Measurements from ENCODE around the gene MAP10. TPM values are rescaled to one million over a fixed set of nuclear protein-coding genes. Genes with fewer than 3 reads are reported as not detected.
"Not testable (repeated sequence)": the region's sequence is repeated elsewhere in the genome, so short reads cannot be mapped to it uniquely, and the experiment has no call there.

The MAP10 gene, protein sequence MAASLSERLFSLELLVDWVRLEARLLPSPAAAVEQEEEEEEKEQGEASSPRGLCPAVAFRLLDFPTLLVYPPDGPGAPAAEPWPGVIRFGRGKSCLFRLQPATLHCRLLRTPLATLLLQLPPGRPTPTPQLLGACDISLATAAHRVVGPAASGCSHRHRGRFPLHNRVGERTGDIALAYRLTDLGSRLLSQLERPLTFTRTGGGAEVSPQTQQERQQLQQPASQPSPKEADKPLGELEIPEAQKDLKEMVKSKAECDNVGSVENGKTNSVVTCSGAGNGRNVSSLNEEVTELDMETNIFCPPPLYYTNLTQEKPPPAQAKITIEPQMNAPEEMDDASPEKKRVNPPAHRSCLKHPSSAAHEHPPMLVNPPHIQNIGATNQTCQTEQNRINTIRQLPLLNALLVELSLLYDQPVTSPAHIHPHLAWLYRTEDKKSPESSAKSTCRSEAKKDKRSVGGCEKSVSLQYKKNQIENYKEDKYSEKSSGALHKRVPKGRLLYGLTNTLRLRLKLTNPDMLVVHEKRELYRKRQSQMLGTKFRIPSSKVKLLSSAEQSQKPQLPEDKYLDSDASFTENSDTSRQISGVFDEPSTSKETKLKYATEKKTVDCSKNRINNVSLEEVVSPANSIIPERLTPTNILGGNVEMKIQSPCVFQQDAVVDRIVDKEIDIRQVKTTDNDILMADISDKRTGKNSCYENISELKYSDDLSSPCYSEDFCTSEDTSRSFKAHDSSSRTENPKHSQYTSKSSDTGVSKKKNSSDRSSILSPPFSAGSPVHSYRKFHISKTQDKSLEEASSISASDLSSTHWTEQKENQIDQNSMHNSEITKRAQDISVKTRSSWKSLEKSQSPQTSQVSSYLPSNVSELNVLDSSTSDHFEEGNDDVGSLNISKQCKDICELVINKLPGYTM
- 3.3 TPM for total RNA-seq
- long read RNA-seq, partial matches to known transcripts = 0 of 3 reads
- long read RNA-seq, other reads (novel, unspliced or antisense) = 0 of 3 reads

- peak; percentile 89 for ATAC-seq
- intact Hi-C loops (cut with DNase I) = loop anchor here (2.0 to 5.0 kb wide), 2 partner anchors 145 to 173 kb away; partner anchors contain the start of genes NTPCR and SIPA1L2
- DNase-seq (ENCODE audit: missing footprints) = peak; percentile 87
Observed at GRCh38 chr1:232805269-232806185, at the start of gene MAP10. Gene MAP10 (plus strand): TSS chr1:232805416. CDS start chr1:232805450, 34 bp downstream.

DNA sequence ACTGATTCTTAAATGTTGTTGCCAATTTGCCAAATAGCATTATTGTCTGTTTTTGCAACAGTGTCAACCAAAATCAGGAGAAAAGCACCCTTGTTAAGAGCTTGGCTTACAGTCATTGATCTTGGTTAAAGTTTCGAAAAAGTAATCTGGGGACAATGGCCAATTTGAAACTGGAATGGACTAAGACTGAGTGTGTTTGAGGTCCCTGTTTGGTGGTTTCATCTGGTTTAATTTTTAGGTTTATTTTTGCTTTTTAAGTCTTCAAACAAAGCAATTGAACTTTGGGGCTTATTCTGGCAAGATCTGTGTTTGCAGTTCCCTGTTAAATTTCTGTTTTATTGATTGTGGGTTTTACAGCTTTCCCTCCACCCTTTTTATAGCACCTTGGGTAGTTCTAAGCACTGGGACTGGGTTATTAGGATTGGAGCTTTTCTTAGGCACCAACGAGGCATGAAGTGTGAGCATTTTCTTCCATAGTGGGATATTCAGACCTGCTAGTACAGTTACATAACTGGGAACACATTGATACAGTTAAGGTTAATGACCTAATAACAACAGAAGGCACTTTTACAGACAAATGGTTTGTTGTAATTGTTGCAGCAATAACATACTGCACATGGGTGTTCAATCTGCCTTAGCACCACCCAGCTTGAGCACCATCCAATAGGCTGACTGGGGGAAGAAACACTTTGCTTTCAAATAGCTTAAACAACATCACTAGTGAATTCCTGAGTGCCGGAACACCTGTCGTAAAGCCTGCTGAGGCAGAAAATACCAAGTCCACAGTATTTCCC lies 40.6 kb upstream of the MAP10 start:
- intact Hi-C loops (cut with DNase I) = no loop called here
- peak; percentile 61 for ATAC-seq

DNA sequence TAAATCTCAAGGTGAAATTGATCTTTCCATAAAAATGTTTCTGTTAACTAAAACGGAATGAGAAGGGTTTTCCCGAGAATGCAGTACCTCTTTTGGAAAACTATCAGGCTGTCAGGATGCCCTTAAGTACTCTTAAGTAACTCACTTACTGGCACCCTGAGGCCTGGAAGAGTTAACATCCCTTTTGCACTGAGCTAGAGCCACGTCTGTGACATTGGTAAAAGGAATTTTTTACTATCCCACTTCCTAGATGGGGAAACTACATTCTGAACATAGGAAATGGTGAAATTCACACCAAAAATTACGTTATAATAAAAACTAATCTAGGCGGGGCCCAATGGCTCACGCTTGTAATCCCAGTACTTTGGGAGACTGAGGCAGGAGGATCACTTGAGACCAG lies 39.7 kb upstream of the MAP10 start:
- intact Hi-C loops (cut with DNase I) = no loop called here
- no peak for ATAC-seq
- no peak for DNase-seq (ENCODE audit: missing footprints)

More for the DNA sequence above, 40.6 kb upstream of the MAP10 start:
- no peak for DNase-seq (ENCODE audit: missing footprints)

GRCh38 chr1:232766241-232766890 lies 38.9 kb upstream of the MAP10 start:
- intact Hi-C loops (cut with DNase I) = no loop called here
- ATAC-seq = no peak
- DNase-seq (ENCODE audit: missing footprints) = no peak

DNA sequence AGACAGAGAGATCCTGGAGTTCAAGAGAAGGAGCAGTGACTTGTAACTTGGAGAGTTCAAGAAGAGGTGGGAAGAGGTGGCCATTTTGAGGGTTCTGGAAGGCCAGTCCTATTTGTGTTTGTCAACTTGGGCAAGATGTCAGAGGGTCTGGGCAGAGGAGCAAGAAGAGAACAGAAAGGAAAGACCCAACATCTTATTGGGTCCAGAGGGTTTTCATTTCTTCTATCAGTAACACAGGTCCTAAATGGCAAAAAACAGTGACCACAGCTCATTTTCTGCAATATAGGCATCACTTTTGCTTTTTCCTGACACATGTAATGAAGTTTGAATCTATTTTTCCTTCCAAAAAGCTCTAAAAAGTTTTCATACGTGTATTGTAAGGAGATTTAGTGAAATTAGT lies 38.3 kb upstream of the MAP10 start:
- intact Hi-C loops (cut with DNase I) = no loop called here
- ATAC-seq (no peak), DNase-seq (ENCODE audit: missing footprints) (no peak)

- intact Hi-C loops (cut with DNase I) = no loop called here
- DNase-seq (ENCODE audit: missing footprints) = no peak
Observed at GRCh38 chr1:232767305-232768074, 37.7 kb upstream of the MAP10 start.

GRCh38 chr1:232768793-232769192 lies 36.4 kb upstream of the MAP10 start:
- DNase-seq (ENCODE audit: missing footprints) = no peak
- intact Hi-C loops (cut with DNase I) = no loop called here

More at GRCh38 chr1:232767305-232768074, 37.7 kb upstream of the MAP10 start:
- ATAC-seq = peak; percentile 85

DNA sequence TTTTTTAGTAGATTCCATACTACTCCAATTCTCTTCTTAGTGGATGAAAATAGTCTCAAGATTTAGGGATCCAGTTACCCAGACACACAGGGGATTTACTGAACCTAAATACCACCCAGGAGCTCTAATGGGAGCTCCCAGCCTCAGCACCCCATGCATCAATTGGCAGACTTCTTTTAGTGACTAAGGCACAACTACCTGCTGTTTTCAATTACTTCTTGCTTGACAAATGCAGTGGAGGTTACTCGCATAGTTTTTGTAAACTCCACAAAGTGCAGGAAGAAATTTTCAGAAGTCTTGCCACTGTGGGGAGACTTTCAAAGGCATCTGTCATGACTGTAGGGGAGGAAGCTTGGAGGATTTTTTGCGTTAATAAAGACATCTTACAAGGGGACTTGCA lies 35.5 kb upstream of the MAP10 start:
- intact Hi-C loops (cut with DNase I) = no loop called here
- no peak for DNase-seq (ENCODE audit: missing footprints)
- ATAC-seq = no peak

More at GRCh38 chr1:232768793-232769192, 36.4 kb upstream of the MAP10 start:
- no peak for ATAC-seq

GRCh38 chr1:232773752-232774151 lies 31.5 kb upstream of the MAP10 start:
- DNase-seq (ENCODE audit: missing footprints) = peak; percentile 56
- intact Hi-C loops (cut with DNase I) = no loop called here
- ATAC-seq = no peak

GRCh38 chr1:232776526-232777106 lies 28.6 kb upstream of the MAP10 start:
- ATAC-seq (no peak), DNase-seq (ENCODE audit: missing footprints) (no peak)
- intact Hi-C loops (cut with DNase I) = no loop called here

DNA sequence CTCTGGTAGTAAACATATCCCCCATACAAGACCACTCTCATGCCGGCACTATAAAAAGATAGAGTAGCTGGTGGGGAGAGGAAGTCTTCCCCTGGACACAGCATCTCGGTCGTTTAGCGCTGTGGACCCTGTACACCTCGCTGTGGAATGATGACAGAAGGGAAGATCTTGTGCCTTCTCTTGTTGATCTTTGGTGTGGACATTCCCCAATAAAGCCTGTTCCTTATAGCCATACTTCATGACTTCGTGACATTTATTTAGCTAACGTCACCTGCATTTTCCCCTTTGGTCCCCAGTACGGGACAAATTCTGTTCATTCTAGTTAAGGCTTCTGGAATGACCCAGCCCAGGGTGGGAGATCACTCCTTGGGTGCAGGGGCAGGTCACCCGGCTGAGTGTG lies 24.9 kb upstream of the MAP10 start:
- ATAC-seq (no peak), DNase-seq (ENCODE audit: missing footprints) (no peak)
- intact Hi-C loops (cut with DNase I) = no loop called here

GRCh38 chr1:232784794-232785193 lies 20.4 kb upstream of the MAP10 start:
- DNase-seq (ENCODE audit: missing footprints) (no peak), ATAC-seq (no peak)
- intact Hi-C loops (cut with DNase I) = no loop called here

DNA sequence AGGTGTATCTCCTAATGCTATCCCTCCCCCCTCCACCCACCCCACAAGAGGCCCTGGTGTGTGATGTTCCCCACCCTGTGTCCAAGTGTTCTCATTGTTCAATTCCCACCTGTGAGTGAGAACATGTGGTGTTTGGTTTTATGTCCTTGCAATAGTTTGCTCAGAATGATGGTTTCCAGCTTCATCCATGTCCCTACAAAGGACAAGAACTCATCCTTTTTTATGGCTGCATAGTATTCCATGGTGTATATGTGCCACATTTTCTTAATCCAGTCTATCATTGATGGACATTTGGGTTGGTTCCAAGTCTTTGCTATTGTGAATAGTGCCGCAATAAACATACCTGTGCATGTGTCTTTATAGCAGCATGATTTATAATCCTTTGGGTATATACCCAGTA lies 19.6 kb upstream of the MAP10 start:
- DNase-seq (ENCODE audit: missing footprints); intact Hi-C loops (cut with DNase I); ATAC-seq: not testable (repeated sequence)

DNA sequence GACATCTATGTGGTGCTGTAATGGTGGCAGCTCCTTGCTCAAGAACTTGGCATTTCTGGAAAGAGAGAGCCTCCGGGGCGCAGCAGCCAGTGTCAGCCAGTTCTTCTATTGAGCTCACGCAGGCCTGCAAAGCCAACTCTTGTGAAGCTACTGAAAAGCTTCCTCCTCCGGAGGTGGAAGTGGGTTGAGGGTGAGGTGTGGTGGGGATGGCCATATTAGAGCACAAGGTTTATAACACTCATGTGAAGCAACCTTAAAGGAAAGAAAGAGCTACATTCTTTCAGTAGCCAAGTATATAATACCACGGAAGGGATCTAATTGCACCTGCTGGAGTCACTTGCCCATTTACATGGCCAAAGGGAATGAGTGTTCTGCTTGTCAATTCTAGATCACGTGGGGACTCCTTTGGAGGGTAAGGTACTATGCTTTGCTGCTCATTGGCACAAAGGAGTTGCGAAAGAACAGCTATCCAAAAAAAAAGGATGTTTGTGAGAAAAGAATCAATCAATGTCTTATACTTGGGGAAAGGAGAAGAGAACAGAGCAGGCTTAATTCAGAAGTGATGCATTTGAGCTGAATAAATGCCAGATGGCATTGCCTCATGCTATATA lies 18.3 kb upstream of the MAP10 start:
- intact Hi-C loops (cut with DNase I) = no loop called here
- DNase-seq (ENCODE audit: missing footprints) (no peak), ATAC-seq (no peak)

GRCh38 chr1:232788235-232788872 lies 16.9 kb upstream of the MAP10 start:
- ATAC-seq (peak; percentile 84), DNase-seq (ENCODE audit: missing footprints) (no peak)
- intact Hi-C loops (cut with DNase I) = no loop called here

Measured in Right ventricle myocardium inferior (tissue), 1 donor.